Right renal cortex interstitium (tissue), 3 donors: ENCODE results near the gene PCOLCE2. TPM values are rescaled to one million over a fixed set of nuclear protein-coding genes. Genes with fewer than 3 reads are reported as not detected.

Experiments used
- DNase-seq, 3 donors: peaks; one replicate each; pipeline ENCODE4 v3.0.0-alpha.2; 2013; ENCODE audit warnings: low read depth in 3 of 3, low spot score in 2 of 3
- polyA plus RNA-seq, 3 donors: library from polyadenylated mRNA; unstranded; fragments of 120-200 nt; gene quantifications; one replicate each; pipeline ENCODE4 v1.2.1, GENCODE V29; 2013; ENCODE audit not compliant: insufficient read length in 3 of 3

Gene PCOLCE2
- 1 to 10 TPM; 4.2 to 7.6 (median 4.9) TPM for polyA plus RNA-seq

- DNase-seq: peak in 2 of 3 donors; percentile 13 to 36
Observed at GRCh38 chr3:142888481-142889211, at the start of gene PCOLCE2. Gene PCOLCE2 (minus strand): TSS chr3:142889083. CDS start chr3:142888896, 187 bp downstream.

- DNase-seq: no peak
Observed at GRCh38 chr3:142935963-142936362, 47.1 kb upstream of the PCOLCE2 start.

- no peak for DNase-seq
Observed at GRCh38 chr3:142934887-142935269, 46.0 kb upstream of the PCOLCE2 start.

- DNase-seq: no peak
Observed at GRCh38 chr3:142934128-142934886, 45.4 kb upstream of the PCOLCE2 start.

- DNase-seq: no peak
Observed at GRCh38 chr3:142931222-142931621, 42.3 kb upstream of the PCOLCE2 start.

GRCh38 chr3:142930463-142930862, 41.6 kb upstream of the PCOLCE2 start:
- no peak for DNase-seq

GRCh38 chr3:142929890-142930289, 41.0 kb upstream of the PCOLCE2 start:
- no peak for DNase-seq

GRCh38 chr3:142929109-142929508, 40.2 kb upstream of the PCOLCE2 start:
- no peak for DNase-seq

- no peak for DNase-seq
Observed at GRCh38 chr3:142926368-142926944, 37.6 kb upstream of the PCOLCE2 start.

- DNase-seq: no peak
Observed at GRCh38 chr3:142925140-142925539, 36.3 kb upstream of the PCOLCE2 start.

- DNase-seq: no peak
Observed at GRCh38 chr3:142923694-142924093, 34.8 kb upstream of the PCOLCE2 start.

GRCh38 chr3:142916605-142917004, 27.7 kb upstream of the PCOLCE2 start:
- no peak for DNase-seq

GRCh38 chr3:142915636-142916035, 26.8 kb upstream of the PCOLCE2 start:
- no peak for DNase-seq

- no peak for DNase-seq
Observed at GRCh38 chr3:142914286-142914811, 25.5 kb upstream of the PCOLCE2 start.

- no peak for DNase-seq
Observed at GRCh38 chr3:142913432-142913831, 24.5 kb upstream of the PCOLCE2 start.

GRCh38 chr3:142912402-142913172, 23.7 kb upstream of the PCOLCE2 start:
- DNase-seq: no peak

GRCh38 chr3:142910280-142910679, 21.4 kb upstream of the PCOLCE2 start:
- DNase-seq: no peak

- no peak for DNase-seq
Observed at GRCh38 chr3:142909282-142909681, 20.4 kb upstream of the PCOLCE2 start.

GRCh38 chr3:142907996-142908395, 19.1 kb upstream of the PCOLCE2 start:
- DNase-seq: no peak

GRCh38 chr3:142904639-142905436, 16.0 kb upstream of the PCOLCE2 start:
- no peak for DNase-seq
